Liver (tissue), 3 donors: ENCODE results near the gene UBXN7.
"Not testable (repeated sequence)": the region's sequence is repeated elsewhere in the genome, so short reads cannot be mapped to it uniquely, and the experiment has no call there.

Experiments
- EGR1 ChIP-seq, 2 donors: IDR thresholded peaks; 2 replicates each; pipeline ENCODE4 v1.6.1; 2016 to 2018; ENCODE audit warnings: antibody characterized with exemption in 2 of 2, low read depth in 2 of 2
- JUND ChIP-seq, 2 donors: IDR thresholded peaks; 2 replicates each; pipeline ENCODE4 v1.6.1; 2016; ENCODE audit warnings: antibody characterized with exemption in 2 of 2
- RAD21 ChIP-seq, 2 donors: IDR thresholded peaks; 2 replicates each; pipeline ENCODE4 v1.6.1; 2016; ENCODE audit warnings: antibody characterized with exemption in 2 of 2, mild to moderate bottlenecking in 2 of 2
- SP1 ChIP-seq: IDR thresholded peaks from 2 replicates; pipeline ENCODE4 v1.6.1; 2018; ENCODE audit warnings: antibody characterized with exemption, mild to moderate bottlenecking
- TF ChIP-seq, protein P1 (sequence below): fragments of 150-350 bp; IDR thresholded peaks from 2 replicates; pipeline ENCODE4 v1.5.1; 2017; ENCODE audit warnings: improper control_type of control experiment, low read depth, low read length; ENCODE audit not compliant: missing input control
- TF ChIP-seq, protein P2 (sequence below): IDR thresholded peaks from 2 replicates; pipeline ENCODE4 v1.6.1; 2016; ENCODE audit warnings: antibody characterized with exemption
- TF ChIP-seq, protein P3 (sequence below): IDR thresholded peaks from 2 replicates; pipeline ENCODE4 v1.6.1; 2016; ENCODE audit warnings: antibody characterized with exemption, mild to moderate bottlenecking
- TF ChIP-seq, protein P4 (sequence below): IDR thresholded peaks from 2 replicates; pipeline ENCODE4 v1.6.1; 2016; ENCODE audit warnings: antibody characterized with exemption
- donor health status: healthy.
- donor health status: healthy.

GRCh38 chr3:196424421-196424820, 7.8 kb downstream of the UBXN7 start:
- TF ChIP-seq EGR1 (IDR thresholded peaks at IDR 0.05; ENCODE audit: low read depth in 2 of 2); RAD21 (IDR thresholded peaks at IDR 0.05); SP1; JUND (IDR thresholded peaks at IDR 0.05): not testable (repeated sequence)
- TF ChIP-seq, protein P1, sequence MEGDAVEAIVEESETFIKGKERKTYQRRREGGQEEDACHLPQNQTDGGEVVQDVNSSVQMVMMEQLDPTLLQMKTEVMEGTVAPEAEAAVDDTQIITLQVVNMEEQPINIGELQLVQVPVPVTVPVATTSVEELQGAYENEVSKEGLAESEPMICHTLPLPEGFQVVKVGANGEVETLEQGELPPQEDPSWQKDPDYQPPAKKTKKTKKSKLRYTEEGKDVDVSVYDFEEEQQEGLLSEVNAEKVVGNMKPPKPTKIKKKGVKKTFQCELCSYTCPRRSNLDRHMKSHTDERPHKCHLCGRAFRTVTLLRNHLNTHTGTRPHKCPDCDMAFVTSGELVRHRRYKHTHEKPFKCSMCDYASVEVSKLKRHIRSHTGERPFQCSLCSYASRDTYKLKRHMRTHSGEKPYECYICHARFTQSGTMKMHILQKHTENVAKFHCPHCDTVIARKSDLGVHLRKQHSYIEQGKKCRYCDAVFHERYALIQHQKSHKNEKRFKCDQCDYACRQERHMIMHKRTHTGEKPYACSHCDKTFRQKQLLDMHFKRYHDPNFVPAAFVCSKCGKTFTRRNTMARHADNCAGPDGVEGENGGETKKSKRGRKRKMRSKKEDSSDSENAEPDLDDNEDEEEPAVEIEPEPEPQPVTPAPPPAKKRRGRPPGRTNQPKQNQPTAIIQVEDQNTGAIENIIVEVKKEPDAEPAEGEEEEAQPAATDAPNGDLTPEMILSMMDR: not testable (repeated sequence)
- TF ChIP-seq, protein P2, sequence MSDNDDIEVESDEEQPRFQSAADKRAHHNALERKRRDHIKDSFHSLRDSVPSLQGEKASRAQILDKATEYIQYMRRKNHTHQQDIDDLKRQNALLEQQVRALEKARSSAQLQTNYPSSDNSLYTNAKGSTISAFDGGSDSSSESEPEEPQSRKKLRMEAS: not testable (repeated sequence)
- TF ChIP-seq, protein P3, sequence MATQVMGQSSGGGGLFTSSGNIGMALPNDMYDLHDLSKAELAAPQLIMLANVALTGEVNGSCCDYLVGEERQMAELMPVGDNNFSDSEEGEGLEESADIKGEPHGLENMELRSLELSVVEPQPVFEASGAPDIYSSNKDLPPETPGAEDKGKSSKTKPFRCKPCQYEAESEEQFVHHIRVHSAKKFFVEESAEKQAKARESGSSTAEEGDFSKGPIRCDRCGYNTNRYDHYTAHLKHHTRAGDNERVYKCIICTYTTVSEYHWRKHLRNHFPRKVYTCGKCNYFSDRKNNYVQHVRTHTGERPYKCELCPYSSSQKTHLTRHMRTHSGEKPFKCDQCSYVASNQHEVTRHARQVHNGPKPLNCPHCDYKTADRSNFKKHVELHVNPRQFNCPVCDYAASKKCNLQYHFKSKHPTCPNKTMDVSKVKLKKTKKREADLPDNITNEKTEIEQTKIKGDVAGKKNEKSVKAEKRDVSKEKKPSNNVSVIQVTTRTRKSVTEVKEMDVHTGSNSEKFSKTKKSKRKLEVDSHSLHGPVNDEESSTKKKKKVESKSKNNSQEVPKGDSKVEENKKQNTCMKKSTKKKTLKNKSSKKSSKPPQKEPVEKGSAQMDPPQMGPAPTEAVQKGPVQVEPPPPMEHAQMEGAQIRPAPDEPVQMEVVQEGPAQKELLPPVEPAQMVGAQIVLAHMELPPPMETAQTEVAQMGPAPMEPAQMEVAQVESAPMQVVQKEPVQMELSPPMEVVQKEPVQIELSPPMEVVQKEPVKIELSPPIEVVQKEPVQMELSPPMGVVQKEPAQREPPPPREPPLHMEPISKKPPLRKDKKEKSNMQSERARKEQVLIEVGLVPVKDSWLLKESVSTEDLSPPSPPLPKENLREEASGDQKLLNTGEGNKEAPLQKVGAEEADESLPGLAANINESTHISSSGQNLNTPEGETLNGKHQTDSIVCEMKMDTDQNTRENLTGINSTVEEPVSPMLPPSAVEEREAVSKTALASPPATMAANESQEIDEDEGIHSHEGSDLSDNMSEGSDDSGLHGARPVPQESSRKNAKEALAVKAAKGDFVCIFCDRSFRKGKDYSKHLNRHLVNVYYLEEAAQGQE: not testable (repeated sequence)
- TF ChIP-seq, protein P4, sequence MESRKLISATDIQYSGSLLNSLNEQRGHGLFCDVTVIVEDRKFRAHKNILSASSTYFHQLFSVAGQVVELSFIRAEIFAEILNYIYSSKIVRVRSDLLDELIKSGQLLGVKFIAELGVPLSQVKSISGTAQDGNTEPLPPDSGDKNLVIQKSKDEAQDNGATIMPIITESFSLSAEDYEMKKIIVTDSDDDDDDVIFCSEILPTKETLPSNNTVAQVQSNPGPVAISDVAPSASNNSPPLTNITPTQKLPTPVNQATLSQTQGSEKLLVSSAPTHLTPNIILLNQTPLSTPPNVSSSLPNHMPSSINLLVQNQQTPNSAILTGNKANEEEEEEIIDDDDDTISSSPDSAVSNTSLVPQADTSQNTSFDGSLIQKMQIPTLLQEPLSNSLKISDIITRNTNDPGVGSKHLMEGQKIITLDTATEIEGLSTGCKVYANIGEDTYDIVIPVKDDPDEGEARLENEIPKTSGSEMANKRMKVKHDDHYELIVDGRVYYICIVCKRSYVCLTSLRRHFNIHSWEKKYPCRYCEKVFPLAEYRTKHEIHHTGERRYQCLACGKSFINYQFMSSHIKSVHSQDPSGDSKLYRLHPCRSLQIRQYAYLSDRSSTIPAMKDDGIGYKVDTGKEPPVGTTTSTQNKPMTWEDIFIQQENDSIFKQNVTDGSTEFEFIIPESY: not testable (repeated sequence)
